SU-DHL-6 (cell line): ENCODE results near the gene OR7A17.

ENCODE experiments used
- EZH2phosphoT487 ChIP-seq: fragments of 200-600 bp; sonication (generic), shearing (Covaris generic); conservative IDR thresholded peaks from 2 replicates; pipeline ENCODE4 v1.6.1; 2018; ENCODE audit warnings: mild to moderate bottlenecking, antibody characterized with exemption, low read length, moderate library complexity, mixed read lengths
- TF ChIP-seq, protein P1 (sequence below): fragments of 200-600 bp; sonication (generic); IDR thresholded peaks from one replicate; pipeline ENCODE4 v1.5.1; 2017; ENCODE audit warnings: antibody characterized with exemption, mild to moderate bottlenecking, low read length, moderate library complexity; ENCODE audit not compliant: insufficient read depth, poor library complexity, severe bottlenecking

DNA sequence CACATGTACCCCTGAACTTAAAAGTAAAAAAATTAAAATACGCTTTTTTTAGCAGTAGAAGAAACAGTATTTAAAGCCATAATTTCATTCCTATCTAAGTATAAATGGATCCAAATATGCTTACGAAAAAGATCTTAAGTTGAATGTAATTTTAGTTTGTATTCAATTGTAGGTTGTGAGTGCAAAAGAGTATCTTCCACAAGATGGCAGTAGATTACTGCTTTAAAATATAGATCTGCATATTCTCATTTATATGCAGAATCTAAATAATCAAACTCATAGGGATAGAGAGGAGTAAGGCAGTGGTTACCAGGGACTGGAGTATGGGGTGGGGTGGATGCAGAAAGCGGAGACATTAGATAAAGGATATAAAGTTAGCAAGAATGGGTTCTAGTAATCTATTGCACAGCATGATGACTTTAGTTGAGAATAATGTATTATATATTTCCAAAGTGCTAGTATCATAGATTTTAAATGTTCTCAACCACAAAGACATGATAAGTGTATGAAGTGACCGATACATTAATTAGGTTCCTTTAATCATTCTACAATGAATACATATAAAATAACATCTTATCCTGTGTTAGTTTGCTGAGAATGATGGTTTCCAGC is 14.2 kb downstream of the OR7A17 start:
- TF ChIP-seq, protein P1, sequence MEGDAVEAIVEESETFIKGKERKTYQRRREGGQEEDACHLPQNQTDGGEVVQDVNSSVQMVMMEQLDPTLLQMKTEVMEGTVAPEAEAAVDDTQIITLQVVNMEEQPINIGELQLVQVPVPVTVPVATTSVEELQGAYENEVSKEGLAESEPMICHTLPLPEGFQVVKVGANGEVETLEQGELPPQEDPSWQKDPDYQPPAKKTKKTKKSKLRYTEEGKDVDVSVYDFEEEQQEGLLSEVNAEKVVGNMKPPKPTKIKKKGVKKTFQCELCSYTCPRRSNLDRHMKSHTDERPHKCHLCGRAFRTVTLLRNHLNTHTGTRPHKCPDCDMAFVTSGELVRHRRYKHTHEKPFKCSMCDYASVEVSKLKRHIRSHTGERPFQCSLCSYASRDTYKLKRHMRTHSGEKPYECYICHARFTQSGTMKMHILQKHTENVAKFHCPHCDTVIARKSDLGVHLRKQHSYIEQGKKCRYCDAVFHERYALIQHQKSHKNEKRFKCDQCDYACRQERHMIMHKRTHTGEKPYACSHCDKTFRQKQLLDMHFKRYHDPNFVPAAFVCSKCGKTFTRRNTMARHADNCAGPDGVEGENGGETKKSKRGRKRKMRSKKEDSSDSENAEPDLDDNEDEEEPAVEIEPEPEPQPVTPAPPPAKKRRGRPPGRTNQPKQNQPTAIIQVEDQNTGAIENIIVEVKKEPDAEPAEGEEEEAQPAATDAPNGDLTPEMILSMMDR = peak; percentile 65
- TF ChIP-seq EZH2phosphoT487 = no peak
